Measurements from ENCODE around the gene HIKESHI.

HIKESHI gene

GRCh38 chr11:86372586-86372985 is 70.5 kb downstream of the HIKESHI start:
- Mint-ChIP-seq H3K36me3 (peaks cover 4% of the 10 kb centered on the region), H3K27ac (no peak overlapping the region), H3K4me3 (no peak overlapping the region), H3K27me3 (peaks cover 1% of the 10 kb centered on the region), H3K4me1 (no peaks in the 10 kb centered on the region), H3K9me3 (peaks cover 4% of the 10 kb centered on the region)
- DNase-seq (ENCODE audit: low spot score in 2 of 2) (no peak), ATAC-seq (ENCODE audit: low read depth) (no peak)

GRCh38 chr11:86374069-86374468 is 72.0 kb downstream of the HIKESHI start:
- no peak for DNase-seq (ENCODE audit: low spot score in 2 of 2)
- no peak overlapping the region for H3K27ac Mint-ChIP-seq
- no peak overlapping the region for H3K4me3 Mint-ChIP-seq
- no peaks in the 10 kb centered on the region for H3K4me1 Mint-ChIP-seq
- peaks cover 4% of the 10 kb centered on the region for H3K9me3 Mint-ChIP-seq
- no peak for ATAC-seq (ENCODE audit: low read depth)
- H3K36me3 Mint-ChIP-seq, result peaks cover 4% of the 10 kb centered on the region
- peaks cover 1% of the 10 kb centered on the region for H3K27me3 Mint-ChIP-seq

GRCh38 chr11:86374586-86374985 is 72.5 kb downstream of the HIKESHI start, which contains the start of gene CCDC81:
CCDC81 (plus strand) TSS chr11:86374887; CDS start chr11:86375164, 277 bp downstream.
- peaks cover 1% of the 10 kb centered on the region for H3K27me3 Mint-ChIP-seq
- peaks cover 4% of the 10 kb centered on the region for H3K9me3 Mint-ChIP-seq
- peaks cover 4% of the 10 kb centered on the region for H3K36me3 Mint-ChIP-seq
- H3K27ac Mint-ChIP-seq, result no peak within 1 kb of the TSS
- DNase-seq (ENCODE audit: low spot score in 2 of 2) (no peak), ATAC-seq (ENCODE audit: low read depth) (no peak)
- H3K4me3 Mint-ChIP-seq, result no peak within 1 kb of the TSS
- H3K4me1 Mint-ChIP-seq, result no peaks in the 10 kb centered on the region

GRCh38 chr11:86377972-86378371 is 75.9 kb downstream of the HIKESHI start:
- ATAC-seq (ENCODE audit: low read depth), result no peak
- H3K27ac Mint-ChIP-seq, result no peak overlapping the region
- peaks cover 4% of the 10 kb centered on the region for H3K9me3 Mint-ChIP-seq
- H3K4me3 Mint-ChIP-seq, result no peak overlapping the region
- no peaks in the 10 kb centered on the region for H3K4me1 Mint-ChIP-seq
- H3K36me3 Mint-ChIP-seq, result peaks cover 4% of the 10 kb centered on the region
- DNase-seq (ENCODE audit: low spot score in 2 of 2), result no peak
- H3K27me3 Mint-ChIP-seq, result peaks cover 1% of the 10 kb centered on the region

- Mint-ChIP-seq H3K9me3 (peaks cover 4% of the 10 kb centered on the region), H3K27ac (no peak overlapping the region), H3K4me3 (no peak overlapping the region), H3K36me3 (peaks cover 4% of the 10 kb centered on the region), H3K27me3 (no peaks in the 10 kb centered on the region), H3K4me1 (no peaks in the 10 kb centered on the region)
- ATAC-seq (ENCODE audit: low read depth) (no peak), DNase-seq (ENCODE audit: low spot score in 2 of 2) (no peak)
Measured at GRCh38 chr11:86380295-86381059, 78.4 kb downstream of the HIKESHI start.

GRCh38 chr11:86383041-86383955 is 81.3 kb downstream of the HIKESHI start:
- no peak for ATAC-seq (ENCODE audit: low read depth)
- H3K4me1 Mint-ChIP-seq, result no peaks in the 10 kb centered on the region
- H3K27ac Mint-ChIP-seq, result no peak overlapping the region
- no peaks in the 10 kb centered on the region for H3K9me3 Mint-ChIP-seq
- no peaks in the 10 kb centered on the region for H3K27me3 Mint-ChIP-seq
- no peaks in the 10 kb centered on the region for H3K36me3 Mint-ChIP-seq
- no peak overlapping the region for H3K4me3 Mint-ChIP-seq
- no peak for DNase-seq (ENCODE audit: low spot score in 2 of 2)

GRCh38 chr11:86386283-86386682 is 84.2 kb downstream of the HIKESHI start:
- Mint-ChIP-seq H3K36me3 (peaks cover 2% of the 10 kb centered on the region), H3K9me3 (no peaks in the 10 kb centered on the region), H3K4me3 (no peak overlapping the region), H3K4me1 (no peaks in the 10 kb centered on the region), H3K27me3 (no peaks in the 10 kb centered on the region), H3K27ac (no peak overlapping the region)
- ATAC-seq (ENCODE audit: low read depth) (no peak), DNase-seq (ENCODE audit: low spot score in 2 of 2) (no peak)

GRCh38 chr11:86386746-86387145 is 84.7 kb downstream of the HIKESHI start:
- ATAC-seq (ENCODE audit: low read depth) (no peak), DNase-seq (ENCODE audit: low spot score in 2 of 2) (no peak)
- Mint-ChIP-seq H3K4me3 (no peak overlapping the region), H3K4me1 (no peaks in the 10 kb centered on the region), H3K9me3 (no peaks in the 10 kb centered on the region), H3K36me3 (peaks cover 2% of the 10 kb centered on the region), H3K27me3 (no peaks in the 10 kb centered on the region), H3K27ac (no peak overlapping the region)

GRCh38 chr11:86388198-86388597 is 86.2 kb downstream of the HIKESHI start:
- Mint-ChIP-seq H3K4me3 (no peak overlapping the region), H3K27me3 (no peaks in the 10 kb centered on the region), H3K9me3 (no peaks in the 10 kb centered on the region), H3K36me3 (peaks cover 2% of the 10 kb centered on the region), H3K27ac (no peak overlapping the region), H3K4me1 (no peaks in the 10 kb centered on the region)
- no peak for ATAC-seq (ENCODE audit: low read depth)
- DNase-seq (ENCODE audit: low spot score in 2 of 2), result no peak

- ATAC-seq (ENCODE audit: low read depth) (no peak), DNase-seq (ENCODE audit: low spot score in 2 of 2) (no peak)
- H3K36me3 Mint-ChIP-seq, result peaks cover 2% of the 10 kb centered on the region
- no peak overlapping the region for H3K4me3 Mint-ChIP-seq
- no peaks in the 10 kb centered on the region for H3K4me1 Mint-ChIP-seq
- no peak overlapping the region for H3K27ac Mint-ChIP-seq
- no peaks in the 10 kb centered on the region for H3K27me3 Mint-ChIP-seq
- no peaks in the 10 kb centered on the region for H3K9me3 Mint-ChIP-seq
Measured at GRCh38 chr11:86390487-86390886, 88.4 kb downstream of the HIKESHI start.

- Mint-ChIP-seq H3K27ac (no peak overlapping the region), H3K4me1 (no peaks in the 10 kb centered on the region), H3K9me3 (no peaks in the 10 kb centered on the region), H3K4me3 (no peak overlapping the region), H3K36me3 (peaks cover 2% of the 10 kb centered on the region), H3K27me3 (no peaks in the 10 kb centered on the region)
- no peak for ATAC-seq (ENCODE audit: low read depth)
- no peak for DNase-seq (ENCODE audit: low spot score in 2 of 2)
Measured at GRCh38 chr11:86395061-86395551, 93.1 kb downstream of the HIKESHI start.

Measured in memory B cell (primary cell).